Measurements from ENCODE around the gene VEZF1. TPM values are rescaled to one million over a fixed set of nuclear protein-coding genes. Genes with fewer than 3 reads are reported as not detected.

Gene VEZF1
- total RNA-seq, 1 donor from 2014 or later = 48.0 TPM

DNA sequence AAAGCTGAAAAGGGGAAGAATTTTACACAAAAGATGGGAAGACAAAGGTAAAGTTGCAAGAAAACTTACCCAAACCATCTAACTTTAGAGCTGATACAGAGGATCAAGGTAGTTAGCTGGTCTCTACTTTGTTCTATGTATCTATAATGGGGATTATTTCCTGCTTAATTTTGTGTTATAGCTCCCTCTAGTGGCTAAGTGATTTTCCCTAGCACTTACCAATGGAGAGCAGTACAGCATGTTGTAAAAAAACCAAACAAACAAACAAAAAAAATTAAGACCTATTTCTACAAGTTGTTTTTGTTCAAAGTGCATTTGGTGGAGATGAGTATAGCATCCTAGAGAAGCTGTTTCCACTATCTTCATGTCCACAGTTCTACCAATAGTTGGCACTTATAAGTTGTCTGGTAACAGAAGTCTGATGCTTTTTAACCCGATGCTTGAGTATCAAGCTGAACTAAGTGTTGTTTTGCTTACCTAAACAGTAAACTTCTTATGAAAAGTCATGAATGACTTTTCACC lies 11.5 kb upstream of the VEZF1 start:
- intact Hi-C loops (cut with micrococcal nuclease) = loop anchor here (1.0 kb wide), 2 partner anchors 107 to 114 kb away; no protein-coding TSS in a partner anchor

DNA sequence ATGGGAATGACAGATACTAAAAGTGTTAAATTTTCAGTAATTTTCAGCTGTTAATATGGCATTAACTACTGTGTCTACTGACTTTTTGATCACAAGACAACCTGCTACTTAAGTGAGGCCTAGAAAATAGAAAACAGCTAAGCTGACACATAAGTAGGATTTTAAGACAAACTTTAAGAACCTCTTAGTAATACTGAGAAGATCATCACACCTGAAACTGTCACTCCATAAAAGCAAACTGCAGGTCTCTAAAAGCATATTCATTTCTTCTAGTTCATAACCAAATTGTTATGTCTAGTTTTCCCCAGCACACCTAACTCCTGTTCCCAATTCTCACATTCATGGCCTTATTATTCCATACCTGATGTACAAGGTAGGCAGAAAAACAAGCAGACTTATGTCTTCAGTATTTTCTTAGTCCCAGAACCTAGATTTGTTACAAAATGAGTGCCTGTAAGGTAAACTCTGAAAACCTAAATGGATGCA lies 11.0 kb upstream of the VEZF1 start:
- intact Hi-C loops (cut with micrococcal nuclease) = loop anchor here (1.0 kb wide), 2 partner anchors 107 to 114 kb away; no protein-coding TSS in a partner anchor

DNA sequence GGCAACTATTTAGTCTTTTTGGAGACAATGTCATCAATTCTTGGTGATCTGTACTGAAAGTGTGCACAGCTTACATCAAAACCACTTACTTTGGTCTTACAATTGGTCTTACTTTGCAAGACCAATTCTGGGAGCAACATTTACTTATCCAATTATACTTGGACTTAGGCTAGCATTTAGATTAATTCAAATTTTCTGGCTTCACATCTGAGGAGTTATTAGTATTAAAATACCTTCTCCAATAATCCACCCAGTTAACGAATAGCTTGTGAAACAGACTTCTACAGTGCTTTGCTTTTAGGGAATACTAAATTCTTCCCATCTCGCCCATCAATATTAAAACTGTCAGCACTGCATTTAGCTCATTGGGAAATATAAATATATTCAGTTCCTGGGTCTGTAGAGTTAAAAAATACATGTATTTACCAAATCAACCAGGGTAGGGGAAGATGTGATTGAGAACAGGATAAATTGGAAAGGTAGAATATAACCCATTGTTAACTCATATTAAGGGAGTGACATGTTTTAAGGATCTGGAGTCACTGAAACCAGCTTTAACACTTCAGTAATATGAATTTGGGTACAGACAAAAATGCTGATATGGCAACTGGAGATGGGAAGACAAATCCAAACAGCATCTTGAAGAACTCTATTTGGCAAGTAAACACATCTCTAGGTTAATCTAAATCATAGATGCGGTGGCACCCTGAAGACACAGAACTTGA lies 9.2 kb upstream of the VEZF1 start:
- intact Hi-C loops (cut with micrococcal nuclease) = no loop called here

DNA sequence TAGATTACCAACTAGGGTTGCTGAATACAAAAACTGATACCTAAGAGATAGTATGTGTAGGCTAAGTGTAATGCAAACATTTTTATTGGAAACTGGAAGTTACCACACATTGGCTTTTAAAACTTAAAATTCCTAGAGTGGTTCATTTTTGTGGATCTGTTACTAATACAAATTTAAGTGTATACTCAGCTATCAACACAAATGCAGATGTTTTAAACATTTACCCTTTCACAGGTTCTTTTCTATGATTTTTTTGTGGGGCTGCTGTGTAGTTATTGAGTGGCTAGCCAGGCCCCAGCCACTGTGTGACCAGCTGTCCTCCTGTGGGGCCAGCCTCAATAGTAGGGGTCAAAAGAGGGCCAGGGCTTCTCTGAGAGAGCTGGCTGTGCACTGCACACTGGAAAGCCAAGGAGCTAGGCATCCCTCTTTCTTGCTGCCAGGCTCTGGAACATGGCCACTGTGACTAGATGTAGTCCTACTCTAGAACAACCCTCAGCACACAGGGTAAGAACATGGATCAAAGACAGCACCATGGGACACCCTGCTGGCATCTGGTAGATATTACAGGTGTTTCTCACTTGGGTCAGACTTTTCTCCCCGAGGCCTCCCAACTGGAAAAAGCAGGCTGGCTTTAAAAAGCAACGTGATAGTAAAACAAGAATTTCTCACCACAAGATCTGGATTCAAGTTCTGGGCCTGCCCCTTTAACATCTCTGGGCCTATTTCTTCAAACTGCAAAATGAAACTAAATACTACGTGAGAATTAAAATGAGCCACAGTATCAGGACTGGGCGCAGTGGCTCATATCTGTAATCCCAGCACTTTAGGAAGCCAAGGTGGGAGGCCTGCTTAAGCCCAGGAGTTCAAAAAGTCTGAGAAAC lies 7.3 kb upstream of the VEZF1 start:
- intact Hi-C loops (cut with micrococcal nuclease) = no loop called here

DNA sequence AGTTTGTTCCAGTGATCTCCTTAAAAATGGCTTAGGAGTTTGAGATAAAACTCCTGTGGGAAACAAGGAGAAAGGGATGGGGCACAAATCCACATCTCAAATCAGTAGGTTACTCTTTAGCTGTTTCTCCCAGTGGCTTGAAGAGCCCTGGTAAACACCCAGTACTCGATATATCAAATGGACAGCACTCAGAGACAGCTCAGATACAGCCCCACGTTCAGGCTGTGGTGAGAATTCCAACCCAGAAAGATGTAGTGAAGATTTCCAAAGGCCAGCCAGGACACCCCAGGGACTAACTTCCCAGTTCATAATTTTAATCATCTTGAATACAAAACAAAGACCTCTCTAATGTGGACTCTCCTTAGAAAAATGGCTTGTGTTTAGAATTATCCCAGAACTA lies 6.4 kb upstream of the VEZF1 start:
- intact Hi-C loops (cut with micrococcal nuclease) = no loop called here

DNA sequence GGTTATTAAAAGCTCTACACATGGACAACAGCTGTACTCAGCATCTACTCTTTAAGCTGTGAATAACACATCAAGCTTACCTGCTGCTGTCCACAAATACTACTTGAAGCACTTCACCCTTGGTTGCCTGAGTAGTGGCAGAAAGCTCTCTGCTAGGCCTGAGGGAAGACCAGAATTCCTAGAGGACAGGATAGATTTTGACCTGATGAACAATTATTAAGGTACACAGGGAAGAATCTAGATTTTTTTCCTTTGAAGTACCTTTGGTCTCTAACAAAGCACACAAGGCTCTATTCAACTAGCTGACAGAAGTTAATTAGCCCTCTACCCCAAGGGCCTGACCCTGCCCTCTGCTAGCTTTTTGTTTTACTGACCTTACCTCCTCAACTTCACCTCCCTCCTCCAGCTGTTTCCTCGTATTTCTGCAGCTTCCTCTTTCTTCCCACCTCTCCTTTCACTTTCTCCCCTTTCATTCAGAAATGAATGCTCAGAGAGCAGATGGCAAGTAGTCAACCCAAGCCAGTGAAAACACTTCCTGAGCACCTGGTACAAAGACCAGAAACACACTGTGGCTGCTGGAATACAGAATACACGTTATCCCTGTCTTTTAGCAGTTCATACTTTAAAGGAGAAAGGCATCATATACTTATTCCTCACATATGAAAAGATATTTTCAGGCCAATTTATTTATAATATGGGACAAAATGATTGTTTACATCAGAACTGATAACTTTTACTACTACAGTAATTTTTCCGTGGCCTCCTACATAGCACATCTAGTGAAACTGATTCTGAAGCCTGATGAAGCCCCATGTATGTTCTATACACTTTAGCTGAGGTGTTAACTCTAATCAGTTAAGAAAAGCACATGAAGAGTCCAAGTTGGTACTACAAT lies 5.7 kb upstream of the VEZF1 start:
- intact Hi-C loops (cut with micrococcal nuclease) = no loop called here

DNA sequence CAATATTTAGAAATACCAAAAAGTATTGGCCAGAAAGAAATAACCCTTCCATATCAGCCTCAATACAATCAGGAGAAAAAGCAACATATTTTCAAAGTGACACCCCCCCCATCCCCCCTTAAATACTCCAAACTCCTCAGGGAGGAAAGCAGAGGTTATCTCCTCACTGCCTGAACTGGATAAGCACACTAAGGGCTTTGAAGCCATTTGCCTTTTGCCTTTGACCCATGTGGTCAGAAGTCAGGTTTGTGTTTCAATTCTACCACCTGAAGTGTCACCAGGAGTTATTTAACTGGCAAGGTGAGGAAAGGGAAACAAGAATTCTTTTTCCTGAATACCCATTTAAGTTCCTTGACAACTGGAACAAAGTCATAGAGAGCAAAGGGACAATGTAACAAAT lies 3.5 kb upstream of the VEZF1 start:
- intact Hi-C loops (cut with micrococcal nuclease) = no loop called here

DNA sequence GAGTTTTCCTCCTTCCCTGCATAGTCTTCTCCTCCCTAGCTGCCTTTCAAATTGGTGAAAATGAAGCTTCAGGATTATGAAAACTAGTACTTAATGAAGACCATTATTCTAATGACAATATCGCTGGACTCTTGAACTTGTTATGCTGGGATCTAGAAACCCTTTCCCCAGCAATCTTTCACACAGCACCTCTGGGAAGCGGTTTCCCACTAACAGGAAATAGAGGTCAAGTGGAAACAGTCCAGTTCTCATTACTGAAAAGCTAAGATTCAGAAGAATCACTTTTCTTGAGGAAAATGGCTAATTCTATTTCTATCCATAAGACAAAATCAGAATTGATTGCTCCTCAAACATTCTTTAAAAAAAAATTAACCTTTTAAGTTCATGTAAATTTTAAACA lies 2.0 kb upstream of the VEZF1 start:
- intact Hi-C loops (cut with micrococcal nuclease) = no loop called here

DNA sequence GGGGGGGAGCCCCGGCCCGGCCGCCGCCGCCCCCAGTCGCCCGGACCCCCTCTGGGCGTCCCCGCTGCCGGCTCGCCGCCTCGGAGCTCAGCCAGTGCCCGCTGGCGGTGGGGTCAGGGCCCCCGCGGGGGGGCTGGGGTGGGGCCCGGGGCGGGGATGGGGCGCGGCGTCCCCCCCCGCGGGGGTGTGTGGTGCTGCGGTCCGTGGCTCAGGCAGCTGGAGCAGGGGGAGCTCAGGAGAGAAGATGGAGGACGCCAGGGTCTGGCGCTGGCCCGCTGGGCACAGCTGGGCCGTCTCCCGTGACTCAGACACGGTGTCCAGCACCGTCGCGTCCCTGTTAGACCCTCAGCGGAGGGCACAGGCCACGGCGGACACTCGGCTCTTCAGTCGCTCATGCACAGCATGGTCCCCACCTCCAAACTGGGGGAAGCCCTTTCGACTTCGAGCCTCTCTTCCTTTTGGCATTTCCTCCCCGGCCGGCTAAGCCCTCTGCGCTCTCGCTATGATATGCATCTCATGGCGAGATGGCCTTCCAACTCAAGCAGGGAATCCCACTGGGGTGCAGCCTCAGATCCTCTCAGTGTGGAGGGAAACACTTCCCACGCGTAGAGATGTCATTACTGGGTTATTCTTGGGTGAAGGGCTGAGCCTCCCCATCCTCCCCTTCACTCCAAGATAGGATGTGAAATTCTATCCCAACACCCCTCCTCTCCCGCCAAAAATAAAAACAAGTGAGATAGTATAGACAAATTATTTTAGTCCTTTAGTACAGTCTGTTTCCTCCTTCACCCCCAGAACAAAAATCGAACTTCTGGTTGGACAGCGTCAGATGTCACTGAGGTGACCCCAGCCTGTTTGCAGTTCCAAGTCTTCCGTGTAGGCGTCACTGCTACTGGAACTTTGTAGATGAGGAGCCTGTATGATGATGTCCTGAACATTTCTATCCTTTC lies 522 bp upstream of the VEZF1 start:
- intact Hi-C loops (cut with micrococcal nuclease) = loop anchor here (1.0 to 5.0 kb wide), 3 partner anchors 19 to 731 kb away; partner anchors contain the start of genes MSI2 and SRSF1

DNA sequence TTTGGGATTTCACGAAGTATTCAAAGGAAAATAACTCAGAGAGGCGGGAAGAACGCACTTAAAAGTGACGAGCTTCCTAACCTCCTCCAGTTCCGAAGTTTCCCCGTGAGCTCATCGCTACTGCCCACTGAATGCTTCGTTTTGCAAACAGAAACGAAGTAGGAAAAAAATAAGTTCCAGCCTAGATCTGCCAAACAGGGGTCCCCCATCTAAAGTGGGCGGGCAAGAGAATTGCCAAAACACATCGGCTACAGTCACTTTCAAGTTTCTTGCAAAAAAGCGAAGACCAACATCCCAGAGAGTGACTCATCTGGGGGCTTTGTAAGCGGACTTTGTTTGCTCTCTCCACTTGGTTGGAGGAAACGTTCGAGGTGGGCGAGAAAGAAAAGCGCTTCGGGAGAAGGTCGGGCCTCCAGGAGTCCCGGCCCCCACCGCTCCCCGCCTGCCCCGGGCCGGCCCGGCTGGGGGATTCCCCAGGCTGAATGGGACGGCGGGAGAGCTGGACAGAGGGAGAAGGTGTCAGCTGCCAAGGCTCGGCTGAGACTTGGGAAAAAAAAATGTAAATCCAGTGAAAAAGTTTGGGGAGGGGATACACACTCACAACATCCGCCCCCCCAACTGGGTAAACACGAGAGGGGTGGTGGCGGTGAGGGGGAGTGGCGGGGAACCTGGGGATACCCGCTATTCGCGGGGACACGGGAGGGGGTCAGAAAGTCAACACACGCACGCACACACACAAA lies 1.0 kb downstream of the VEZF1 start:
- intact Hi-C loops (cut with micrococcal nuclease) = loop anchor here (2.0 to 5.0 kb wide), 3 partner anchors 94 to 730 kb away; partner anchors contain the start of gene MSI2

DNA sequence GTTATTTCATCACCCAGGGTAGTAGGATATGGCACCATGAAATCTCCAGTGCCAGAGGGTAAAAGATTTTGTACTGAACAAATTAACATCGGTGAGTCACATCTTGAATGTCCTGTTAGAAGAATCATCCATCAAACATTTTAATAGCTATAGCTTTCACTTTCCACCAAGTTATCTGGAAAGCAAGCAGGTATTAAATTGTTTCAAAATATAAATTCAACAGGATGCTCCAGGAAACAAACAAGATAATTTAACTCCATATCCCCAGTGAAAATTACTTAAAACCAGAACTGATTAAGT lies 2.4 kb downstream of the VEZF1 start:
- intact Hi-C loops (cut with micrococcal nuclease) = loop anchor here (5.0 kb wide), 2 partner anchors 532 to 728 kb away; partner anchors contain the start of gene MSI2

DNA sequence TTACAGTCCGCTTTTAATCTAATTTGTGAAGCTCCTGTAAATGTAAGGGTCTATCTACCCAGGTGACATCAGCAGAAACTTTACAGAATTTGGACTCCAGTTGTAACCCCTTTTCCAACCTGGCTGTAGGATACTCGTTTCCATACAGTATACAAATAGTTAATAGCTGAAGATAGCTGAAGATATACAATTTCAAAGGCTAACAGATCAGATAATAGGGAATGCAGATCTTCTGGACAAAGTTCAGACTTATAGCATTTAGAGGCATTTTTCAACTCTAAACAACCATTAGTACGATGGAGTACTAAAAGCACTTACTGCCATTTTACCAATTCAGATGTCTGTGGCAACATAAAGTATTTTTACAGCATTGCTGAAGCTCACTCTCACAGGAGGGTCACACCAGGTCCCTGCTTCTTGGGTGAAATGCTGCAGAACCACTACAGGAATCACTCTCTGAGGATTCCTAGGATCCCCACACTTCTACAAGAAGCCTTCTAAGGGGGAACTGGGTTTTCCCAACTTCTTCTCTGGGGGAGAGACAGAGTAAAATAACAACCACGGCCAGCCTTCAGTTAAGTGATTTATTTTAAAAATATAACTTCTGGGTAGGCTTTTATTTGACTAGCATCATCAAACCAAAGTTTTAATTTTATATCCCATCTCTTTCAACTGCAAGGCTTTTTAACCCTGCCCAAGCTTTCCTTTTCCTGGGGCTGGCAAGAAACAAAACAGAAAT lies 2.9 kb downstream of the VEZF1 start:
- intact Hi-C loops (cut with micrococcal nuclease) = loop anchor here (5.0 kb wide), 2 partner anchors 532 to 728 kb away; partner anchors contain the start of gene MSI2

DNA sequence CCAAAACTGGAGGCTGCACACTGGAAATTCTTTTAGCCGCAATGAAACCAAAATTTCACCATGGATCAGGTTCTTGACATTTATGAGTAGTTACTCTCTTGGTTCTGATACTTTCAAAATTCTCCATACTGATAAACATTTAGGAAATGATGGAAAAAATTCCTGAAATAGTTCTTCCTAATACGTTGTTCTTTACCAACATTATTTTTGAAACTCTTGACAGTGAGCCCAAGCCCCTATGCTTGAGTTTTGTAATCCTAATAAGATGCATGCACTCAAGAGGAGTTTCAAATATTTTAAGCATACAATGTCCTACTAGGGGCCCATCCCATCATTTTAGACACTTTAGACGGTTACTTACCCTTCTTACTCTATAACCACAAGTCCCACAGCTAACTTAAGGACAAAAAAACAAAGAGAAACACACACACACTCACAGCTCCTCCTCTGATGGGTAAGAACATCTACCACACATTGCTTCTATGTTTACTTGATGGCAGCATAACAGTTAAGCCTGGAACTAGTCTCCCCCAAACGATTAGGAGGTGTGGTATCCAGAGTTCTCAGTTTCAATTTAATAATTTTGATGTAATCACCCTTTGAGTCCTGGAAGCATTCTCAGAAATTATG lies 3.7 kb downstream of the VEZF1 start:
- intact Hi-C loops (cut with micrococcal nuclease) = no loop called here

DNA sequence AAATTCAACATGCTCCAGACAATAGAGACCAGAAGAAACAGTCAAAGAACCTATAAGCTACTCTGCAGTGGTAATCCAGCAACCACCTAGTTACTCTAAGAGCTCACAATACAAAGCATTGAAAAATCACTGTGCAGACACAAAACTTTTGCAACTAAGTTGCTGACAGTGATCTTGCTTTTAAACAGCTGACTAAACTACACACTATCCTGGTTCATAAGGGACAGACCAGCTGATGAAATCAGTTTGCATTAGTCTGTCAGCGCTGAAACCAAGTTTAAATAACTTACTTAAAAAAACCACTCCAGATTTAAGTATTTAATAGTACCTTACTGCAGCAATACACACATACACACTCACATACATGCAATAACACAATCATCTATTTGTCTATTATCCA lies 4.6 kb downstream of the VEZF1 start:
- intact Hi-C loops (cut with micrococcal nuclease) = no loop called here

DNA sequence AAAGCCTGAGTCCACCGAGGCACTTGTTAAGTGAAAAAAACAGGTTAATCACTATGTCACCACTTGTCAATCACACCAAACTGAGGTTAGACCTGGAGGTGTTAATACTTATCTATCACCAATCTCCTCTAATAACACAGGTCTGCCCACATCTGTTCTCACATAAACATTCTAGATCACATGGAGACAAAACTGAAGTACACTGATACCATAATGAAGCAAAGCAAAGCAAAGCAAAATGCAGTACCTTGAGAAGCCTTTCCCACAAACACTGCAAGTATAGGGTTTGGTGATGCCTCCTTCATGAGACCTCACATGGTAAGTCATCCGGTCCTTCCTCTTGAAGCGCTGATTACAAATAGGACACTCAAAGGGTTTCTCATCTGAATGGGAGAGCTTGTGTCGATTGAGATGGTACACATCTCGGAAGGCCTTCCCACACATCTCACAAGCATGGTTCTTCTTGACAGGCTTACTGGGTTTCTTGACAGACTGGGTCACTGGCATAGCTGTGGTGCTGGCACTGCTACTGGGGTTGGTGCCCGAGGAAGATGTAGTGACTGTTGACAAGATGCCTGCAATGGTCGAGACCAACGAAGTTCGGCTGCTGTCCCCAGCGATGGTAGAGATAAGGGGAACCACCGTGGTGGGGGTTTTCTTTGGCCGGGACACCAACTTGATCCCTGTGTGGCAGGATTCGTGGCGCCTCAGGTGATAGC lies 5.4 kb downstream of the VEZF1 start:
- intact Hi-C loops (cut with micrococcal nuclease) = no loop called here

DNA sequence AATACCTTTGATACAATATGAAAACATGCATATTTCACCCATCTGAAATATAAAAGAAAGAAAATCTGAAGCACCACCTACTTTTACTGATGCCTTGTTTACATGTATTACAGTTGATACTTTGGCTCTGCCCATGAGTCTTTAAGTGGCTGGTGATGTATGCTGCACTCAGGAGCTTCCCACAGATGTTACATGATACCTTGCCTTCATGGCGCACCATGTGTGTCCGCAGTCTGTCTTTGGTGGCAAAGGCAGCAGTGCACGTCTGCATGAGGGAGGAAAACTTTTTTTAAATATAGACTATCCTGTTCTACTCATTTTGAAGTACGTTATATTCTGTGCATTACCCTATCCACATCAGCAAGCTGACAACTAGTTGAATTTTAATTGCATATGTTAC lies 7.5 kb downstream of the VEZF1 start:
- intact Hi-C loops (cut with micrococcal nuclease) = no loop called here

DNA sequence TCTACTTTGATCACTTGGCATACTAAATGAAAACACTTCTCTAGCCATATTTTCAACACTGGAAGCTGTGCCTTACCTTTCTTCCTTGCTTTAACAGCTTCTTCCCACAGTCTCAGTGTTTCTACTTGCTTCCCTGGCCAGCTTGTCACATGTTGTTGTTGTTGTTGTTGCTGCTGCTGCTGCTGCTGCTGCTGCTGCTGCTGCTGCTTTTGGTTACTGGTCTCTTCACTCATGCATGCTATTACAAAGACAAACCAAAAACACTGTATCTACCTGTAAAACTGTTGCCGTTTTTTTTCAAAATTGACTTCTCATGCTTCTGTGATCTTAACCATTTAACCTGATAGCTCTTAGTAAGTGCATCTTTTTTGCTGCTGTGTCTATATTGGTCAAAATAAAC lies 9.0 kb downstream of the VEZF1 start:
- intact Hi-C loops (cut with micrococcal nuclease) = no loop called here

All from T-helper 2 cell treated with Interferon-gamma antibody and Interleukin-4, amounts not matched to agents 100 ng/mL and 5 ng/mL, for 36 hours (primary cell).